ENCODE data around the gene FOLR3. TPM values are rescaled to one million over a fixed set of nuclear protein-coding genes. Genes with fewer than 3 reads are reported as not detected.
A peak's percentile ranks its signal among the peaks of the same experiment; 100 is the strongest.

The FOLR3 gene
- total and polyA plus RNA-seq, 9 of the 15 experiments (the other 6 are each of a cell fraction or from before 2014, with no cell fraction given), result not detected

DNA sequence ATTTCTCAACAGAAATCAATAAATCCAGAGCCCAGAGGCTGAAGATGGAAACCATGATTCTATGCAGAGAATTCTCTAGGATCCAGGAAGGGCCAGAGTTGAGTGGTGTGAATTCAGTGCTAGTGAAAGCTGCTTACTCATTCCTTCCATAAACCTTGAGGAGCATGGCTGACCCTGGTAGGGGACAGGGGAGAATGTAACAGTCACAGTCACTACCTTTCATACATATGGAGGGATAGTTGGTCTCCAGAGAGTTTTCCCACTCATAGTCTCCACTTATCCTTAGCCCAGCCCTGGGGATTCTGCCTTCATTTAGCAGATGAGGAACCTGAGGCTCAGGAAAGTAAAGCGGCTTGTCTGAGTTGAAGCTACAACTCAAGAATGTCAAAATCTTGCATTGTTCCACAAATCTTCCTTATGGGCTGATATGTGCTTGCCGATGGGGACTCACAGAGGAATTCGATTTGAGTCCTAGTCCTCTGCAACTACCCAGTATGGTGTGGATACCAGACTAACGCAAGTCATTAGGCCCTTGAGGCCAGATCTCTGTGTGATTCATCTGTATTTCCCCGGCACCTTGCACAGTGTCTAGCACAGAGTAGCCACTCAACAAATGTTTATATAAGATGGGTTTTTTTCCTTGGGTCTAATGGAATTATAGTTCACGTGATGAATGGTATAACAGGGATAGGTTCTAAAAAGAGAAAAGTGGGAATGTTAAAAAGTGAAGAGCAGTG is 19.3 kb upstream of the FOLR3 start (continued):
- TF ChIP-seq, protein P1, sequence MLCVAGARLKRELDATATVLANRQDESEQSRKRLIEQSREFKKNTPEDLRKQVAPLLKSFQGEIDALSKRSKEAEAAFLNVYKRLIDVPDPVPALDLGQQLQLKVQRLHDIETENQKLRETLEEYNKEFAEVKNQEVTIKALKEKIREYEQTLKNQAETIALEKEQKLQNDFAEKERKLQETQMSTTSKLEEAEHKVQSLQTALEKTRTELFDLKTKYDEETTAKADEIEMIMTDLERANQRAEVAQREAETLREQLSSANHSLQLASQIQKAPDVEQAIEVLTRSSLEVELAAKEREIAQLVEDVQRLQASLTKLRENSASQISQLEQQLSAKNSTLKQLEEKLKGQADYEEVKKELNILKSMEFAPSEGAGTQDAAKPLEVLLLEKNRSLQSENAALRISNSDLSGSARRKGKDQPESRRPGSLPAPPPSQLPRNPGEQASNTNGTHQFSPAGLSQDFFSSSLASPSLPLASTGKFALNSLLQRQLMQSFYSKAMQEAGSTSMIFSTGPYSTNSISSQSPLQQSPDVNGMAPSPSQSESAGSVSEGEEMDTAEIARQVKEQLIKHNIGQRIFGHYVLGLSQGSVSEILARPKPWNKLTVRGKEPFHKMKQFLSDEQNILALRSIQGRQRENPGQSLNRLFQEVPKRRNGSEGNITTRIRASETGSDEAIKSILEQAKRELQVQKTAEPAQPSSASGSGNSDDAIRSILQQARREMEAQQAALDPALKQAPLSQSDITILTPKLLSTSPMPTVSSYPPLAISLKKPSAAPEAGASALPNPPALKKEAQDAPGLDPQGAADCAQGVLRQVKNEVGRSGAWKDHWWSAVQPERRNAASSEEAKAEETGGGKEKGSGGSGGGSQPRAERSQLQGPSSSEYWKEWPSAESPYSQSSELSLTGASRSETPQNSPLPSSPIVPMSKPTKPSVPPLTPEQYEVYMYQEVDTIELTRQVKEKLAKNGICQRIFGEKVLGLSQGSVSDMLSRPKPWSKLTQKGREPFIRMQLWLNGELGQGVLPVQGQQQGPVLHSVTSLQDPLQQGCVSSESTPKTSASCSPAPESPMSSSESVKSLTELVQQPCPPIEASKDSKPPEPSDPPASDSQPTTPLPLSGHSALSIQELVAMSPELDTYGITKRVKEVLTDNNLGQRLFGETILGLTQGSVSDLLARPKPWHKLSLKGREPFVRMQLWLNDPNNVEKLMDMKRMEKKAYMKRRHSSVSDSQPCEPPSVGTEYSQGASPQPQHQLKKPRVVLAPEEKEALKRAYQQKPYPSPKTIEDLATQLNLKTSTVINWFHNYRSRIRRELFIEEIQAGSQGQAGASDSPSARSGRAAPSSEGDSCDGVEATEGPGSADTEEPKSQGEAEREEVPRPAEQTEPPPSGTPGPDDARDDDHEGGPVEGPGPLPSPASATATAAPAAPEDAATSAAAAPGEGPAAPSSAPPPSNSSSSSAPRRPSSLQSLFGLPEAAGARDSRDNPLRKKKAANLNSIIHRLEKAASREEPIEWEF (CRISPR knock-in tag; IDR thresholded peaks at IDR 0.05), result 0 out of 2 replicates have a peak, but pooled peaks have one; percentile 52
- TF ChIP-seq ETS2 (tag; IDR thresholded peaks at IDR 0.05; ENCODE audit: borderline replicate concordance, poor library complexity, severe bottlenecking) (no peak), HDAC8 (tag; IDR thresholded peaks at IDR 0.05) (no peak), ZNF239 (CRISPR knock-in tag; IDR thresholded peaks at IDR 0.05) (no peak), HNRNPH1 (optimal IDR thresholded peaks at IDR 0.05; ENCODE audit: low read depth, low read length) (no peak), NR2C1 (IDR thresholded peaks at IDR 0.05) (no peak), NR2C1 (tag; IDR thresholded peaks at IDR 0.05) (0 out of 2 replicates have a peak, but pooled peaks have one; percentile 17)
- TF ChIP-seq, protein P2, sequence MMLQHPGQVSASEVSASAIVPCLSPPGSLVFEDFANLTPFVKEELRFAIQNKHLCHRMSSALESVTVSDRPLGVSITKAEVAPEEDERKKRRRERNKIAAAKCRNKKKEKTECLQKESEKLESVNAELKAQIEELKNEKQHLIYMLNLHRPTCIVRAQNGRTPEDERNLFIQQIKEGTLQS (IDR thresholded peaks at IDR 0.05), result no peak
- TF ChIP-seq, protein P2 (CRISPR knock-in tag; conservative IDR thresholded peaks at IDR 0.05), result no peak
- TF ChIP-seq, protein P3, sequence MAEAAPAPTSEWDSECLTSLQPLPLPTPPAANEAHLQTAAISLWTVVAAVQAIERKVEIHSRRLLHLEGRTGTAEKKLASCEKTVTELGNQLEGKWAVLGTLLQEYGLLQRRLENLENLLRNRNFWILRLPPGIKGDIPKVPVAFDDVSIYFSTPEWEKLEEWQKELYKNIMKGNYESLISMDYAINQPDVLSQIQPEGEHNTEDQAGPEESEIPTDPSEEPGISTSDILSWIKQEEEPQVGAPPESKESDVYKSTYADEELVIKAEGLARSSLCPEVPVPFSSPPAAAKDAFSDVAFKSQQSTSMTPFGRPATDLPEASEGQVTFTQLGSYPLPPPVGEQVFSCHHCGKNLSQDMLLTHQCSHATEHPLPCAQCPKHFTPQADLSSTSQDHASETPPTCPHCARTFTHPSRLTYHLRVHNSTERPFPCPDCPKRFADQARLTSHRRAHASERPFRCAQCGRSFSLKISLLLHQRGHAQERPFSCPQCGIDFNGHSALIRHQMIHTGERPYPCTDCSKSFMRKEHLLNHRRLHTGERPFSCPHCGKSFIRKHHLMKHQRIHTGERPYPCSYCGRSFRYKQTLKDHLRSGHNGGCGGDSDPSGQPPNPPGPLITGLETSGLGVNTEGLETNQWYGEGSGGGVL (CRISPR knock-in tag; IDR thresholded peaks at IDR 0.05), result no peak
- TF ChIP-seq, protein P4, sequence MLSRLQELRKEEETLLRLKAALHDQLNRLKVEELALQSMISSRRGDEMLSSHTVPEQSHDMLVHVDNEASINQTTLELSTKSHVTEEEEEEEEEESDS (CRISPR knock-in tag; IDR thresholded peaks at IDR 0.05), result no peak
- TF ChIP-seq, protein P5, sequence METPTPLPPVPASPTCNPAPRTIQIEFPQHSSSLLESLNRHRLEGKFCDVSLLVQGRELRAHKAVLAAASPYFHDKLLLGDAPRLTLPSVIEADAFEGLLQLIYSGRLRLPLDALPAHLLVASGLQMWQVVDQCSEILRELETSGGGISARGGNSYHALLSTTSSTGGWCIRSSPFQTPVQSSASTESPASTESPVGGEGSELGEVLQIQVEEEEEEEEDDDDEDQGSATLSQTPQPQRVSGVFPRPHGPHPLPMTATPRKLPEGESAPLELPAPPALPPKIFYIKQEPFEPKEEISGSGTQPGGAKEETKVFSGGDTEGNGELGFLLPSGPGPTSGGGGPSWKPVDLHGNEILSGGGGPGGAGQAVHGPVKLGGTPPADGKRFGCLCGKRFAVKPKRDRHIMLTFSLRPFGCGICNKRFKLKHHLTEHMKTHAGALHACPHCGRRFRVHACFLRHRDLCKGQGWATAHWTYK (CRISPR knock-in tag; IDR thresholded peaks at IDR 0.05), result no peak
